Smooth muscle cell of the coronary artery (primary cell): ENCODE data around the gene TMEM243. TPM values are rescaled to one million over a fixed set of nuclear protein-coding genes. Genes with fewer than 3 reads are reported as not detected.

Experiments used
- total RNA-seq: library from RNA; depleted of rRNA; stranded (reverse); fragments of >200 nt; gene quantifications from 2 replicates; pipeline ENCODE4 v1.2.3, GENCODE V29; 2014; ENCODE audit warnings: low replicate concordance

The TMEM243 gene
- total RNA-seq: 22.0 and 34.3 TPM in 2 replicates

GRCh38 chr7:87219545-87220025 lies at the start of gene TMEM243:
Gene TMEM243 (minus strand): TSS chr7:87219732. CDS start chr7:87219503, 229 bp downstream.

GRCh38 chr7:87152112-87152896 lies 67.2 kb downstream of the TMEM243 start, which contains the start of gene DMTF1:
Gene DMTF1 (plus strand): TSS chr7:87152453. CDS start chr7:87164942, 12,489 bp downstream.

Other genes with a start within 250 kb of the TMEM243 start
- gene ELAPOR2, start 160.1 kb downstream of the TMEM243 start, total RNA-seq: 5.4 and 117 TPM in 2 replicates
- 48.8 and 111 TPM in 2 replicates for gene DMTF1, start 67.3 kb downstream of the TMEM243 start, total RNA-seq
- gene CROT, start 125.9 kb upstream of the TMEM243 start, total RNA-seq: 13.3 and 16.3 TPM in 2 replicates